HG02981 (cell line): ENCODE data around the gene BMP10.
"Not testable (repeated sequence)": the region's sequence is repeated elsewhere in the genome, so short reads cannot be mapped to it uniquely, and the experiment has no call there.

Experiments used
- ATAC-seq: cut with Tn5 transposase; IDR thresholded peaks from one replicate; pipeline ENCODE4 v1.9.1; 2021; ENCODE audit warnings: mild to moderate bottlenecking, moderate library complexity; ENCODE audit not compliant: unreplicated experiment

BMP10 gene

GRCh38 chr2:68895981-68896380 lies 24.8 kb upstream of the BMP10 start:
- ATAC-seq = not testable (repeated sequence)

- ATAC-seq = no peak
Observed at GRCh38 chr2:68889500-68889899, 18.3 kb upstream of the BMP10 start.

GRCh38 chr2:68889021-68889420 lies 17.8 kb upstream of the BMP10 start:
- no peak for ATAC-seq

DNA sequence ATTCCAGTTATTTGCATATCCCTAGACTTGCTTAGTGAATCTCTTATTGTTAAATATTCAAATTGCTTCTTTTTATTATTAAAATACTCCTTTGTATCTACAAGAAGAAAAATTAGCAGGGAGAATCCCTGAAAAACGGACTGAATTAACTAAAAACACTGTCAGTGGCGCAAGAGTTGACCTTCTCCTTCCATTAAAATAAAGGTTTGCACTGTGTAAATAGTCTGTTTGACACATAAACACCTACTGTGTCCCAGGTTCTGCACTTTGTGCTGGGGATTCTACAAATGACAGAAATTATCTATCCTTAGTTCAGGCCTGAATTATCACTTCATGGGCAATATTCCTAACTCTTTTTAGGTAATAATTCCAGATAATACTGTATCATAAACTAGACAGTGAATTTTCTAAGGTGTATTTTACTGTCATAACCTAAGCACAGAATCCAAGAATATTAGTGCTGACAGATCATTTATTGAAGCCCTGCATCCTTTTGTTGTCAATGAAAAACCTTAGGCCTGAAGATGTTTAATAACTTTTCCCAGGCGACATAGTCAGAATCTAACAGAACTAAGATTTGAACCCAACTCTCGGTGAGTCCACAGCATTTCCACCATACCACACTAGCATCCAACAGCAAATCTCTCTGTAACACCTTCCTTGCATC lies 17.0 kb upstream of the BMP10 start:
- ATAC-seq = no peak

DNA sequence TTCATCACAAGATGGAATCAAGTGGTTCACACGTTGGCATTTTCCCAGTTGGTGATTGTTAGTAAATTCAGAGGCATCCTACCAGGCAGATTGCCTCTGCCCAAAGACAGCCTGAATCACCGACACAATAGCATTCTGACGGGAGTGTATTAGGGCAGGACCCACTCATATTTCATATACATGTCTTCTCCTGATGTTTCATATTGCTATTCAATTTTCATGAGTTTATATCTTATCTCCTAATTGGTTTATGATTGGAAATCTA lies 14.5 kb upstream of the BMP10 start:
- ATAC-seq = no peak

GRCh38 chr2:68885074-68885810 lies 14.0 kb upstream of the BMP10 start:
- ATAC-seq = no peak

- ATAC-seq = no peak
Observed at GRCh38 chr2:68880213-68880612, 9.0 kb upstream of the BMP10 start.

- no peak for ATAC-seq
Observed at GRCh38 chr2:68879296-68879695, 8.1 kb upstream of the BMP10 start.

DNA sequence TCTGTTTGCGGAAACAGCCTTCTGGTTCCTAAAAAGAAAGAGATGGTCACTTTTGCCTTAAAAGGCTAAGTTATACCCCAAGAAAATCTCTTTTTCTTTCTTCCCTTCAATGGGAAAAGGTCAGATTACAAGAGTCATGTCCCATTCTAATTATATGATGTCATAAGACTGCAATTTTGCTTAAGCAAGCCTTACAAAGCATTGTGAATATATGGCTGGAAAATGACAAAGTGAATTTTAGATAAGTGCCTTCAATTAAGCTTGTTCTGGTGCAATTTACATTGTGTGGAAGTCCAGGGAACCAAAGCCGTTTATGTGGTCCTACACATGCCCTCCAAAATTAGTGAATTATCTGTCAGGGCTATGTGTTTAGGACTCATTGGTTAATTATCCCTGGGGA lies 7.6 kb upstream of the BMP10 start:
- ATAC-seq = no peak

DNA sequence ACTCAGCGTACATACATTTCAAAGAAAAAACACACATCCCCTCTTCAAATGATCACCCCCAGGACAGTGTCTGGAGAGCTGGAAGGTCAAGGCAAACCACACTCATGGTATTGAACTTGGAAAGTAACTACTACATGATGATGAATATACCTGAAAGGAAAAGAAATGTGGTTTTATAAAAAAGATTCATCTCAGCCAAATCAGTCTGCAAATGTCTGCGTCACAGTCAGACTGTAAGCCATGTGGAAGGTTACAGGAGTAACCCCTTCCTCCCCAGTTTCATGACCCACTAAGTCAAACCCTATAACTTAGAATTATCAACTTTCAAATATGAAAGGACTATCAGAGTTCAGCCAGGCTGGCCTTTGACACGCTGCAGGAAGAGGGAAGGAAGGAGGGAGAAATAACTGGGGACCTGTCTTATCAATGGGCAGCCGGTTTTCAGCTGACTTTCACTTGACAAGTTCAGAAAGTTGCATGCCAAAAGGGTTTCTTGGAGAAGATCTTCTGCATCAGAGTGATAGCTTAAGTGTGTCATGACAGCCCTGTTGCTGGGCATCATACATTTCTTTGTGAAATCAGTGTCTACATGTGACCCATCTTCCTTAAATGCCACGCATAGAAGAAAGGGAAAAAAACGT lies 7.0 kb upstream of the BMP10 start:
- ATAC-seq = no peak

DNA sequence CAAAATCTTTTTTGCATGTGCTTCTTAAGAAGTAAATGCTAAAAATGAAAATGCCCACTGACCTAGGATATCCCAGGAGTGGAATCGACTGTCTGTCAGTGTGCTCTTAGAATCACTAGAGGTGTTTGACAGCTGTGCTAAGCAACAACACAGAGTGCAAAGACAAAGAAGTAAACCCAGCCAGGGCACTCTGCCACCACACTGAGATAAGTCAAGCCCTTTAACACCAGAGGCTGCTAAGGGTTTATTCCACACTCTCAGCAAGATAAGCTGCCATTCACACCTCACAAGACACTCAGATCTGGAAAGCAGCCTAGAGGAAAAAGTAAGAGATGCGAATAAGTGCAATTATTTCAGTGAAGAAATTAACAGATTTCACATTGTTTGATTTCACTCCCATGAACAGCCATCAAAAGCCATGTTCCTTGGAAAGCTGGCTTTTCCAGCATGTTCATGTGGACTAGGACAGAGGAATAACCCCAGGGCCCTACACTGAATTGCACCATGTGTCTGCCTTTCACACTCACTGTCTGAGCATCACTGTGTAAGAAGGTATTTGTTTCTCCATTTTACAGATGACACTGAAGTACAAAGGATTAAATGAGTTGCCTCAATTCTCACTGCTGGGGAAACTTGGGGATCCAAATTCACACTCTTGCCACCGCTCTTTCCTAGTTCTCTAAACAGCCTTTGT lies 6.0 kb upstream of the BMP10 start:
- no peak for ATAC-seq

GRCh38 chr2:68870215-68870614 lies 982 bp downstream of the BMP10 start:
- no peak for ATAC-seq

DNA sequence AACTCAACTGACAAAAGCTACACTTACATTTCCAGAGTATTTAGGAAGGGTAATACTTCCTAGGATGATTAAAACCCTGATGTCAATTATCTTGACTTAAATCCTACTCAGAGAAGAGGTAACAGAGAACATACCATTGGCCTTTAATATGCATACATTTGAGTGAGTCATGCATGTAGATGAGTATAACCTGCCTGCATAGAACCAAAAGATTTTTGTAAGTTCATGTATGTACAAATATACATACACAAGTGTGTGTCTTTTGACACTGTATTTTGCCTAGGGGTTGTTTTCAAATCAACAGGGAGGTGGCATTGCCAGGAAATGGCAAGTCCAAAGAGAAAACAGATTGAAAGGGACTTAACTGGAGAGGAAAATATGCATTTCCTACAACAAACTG lies 6.1 kb downstream of the BMP10 start:
- no peak for ATAC-seq

DNA sequence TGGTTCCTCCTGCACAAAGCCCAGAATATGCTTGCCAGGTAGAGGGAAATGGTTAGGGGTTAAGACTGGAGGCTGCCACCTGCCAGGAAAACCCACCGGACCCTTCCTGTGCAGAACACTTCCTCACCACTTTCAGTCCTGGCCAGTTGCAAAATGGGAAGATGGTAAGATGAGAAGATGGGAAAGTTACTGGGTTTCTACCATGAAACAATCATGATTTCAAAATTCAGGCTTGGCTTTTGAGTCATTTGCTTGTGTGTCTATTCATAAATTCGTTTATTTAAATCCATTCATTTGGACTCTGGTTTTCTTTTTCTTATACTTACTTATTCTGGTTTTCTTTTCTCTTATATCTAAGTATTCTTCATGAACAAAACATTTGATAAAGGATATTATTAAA lies 7.2 kb downstream of the BMP10 start:
- no peak for ATAC-seq

GRCh38 chr2:68862889-68863288 lies 8.3 kb downstream of the BMP10 start:
- ATAC-seq = no peak

- no peak for ATAC-seq
Observed at GRCh38 chr2:68861330-68861729, 9.9 kb downstream of the BMP10 start.

GRCh38 chr2:68860111-68860510 lies 11.1 kb downstream of the BMP10 start:
- ATAC-seq = no peak

- no peak for ATAC-seq
Observed at GRCh38 chr2:68857855-68858456, 13.2 kb downstream of the BMP10 start.

- no peak for ATAC-seq
Observed at GRCh38 chr2:68857202-68857845, 13.9 kb downstream of the BMP10 start.

DNA sequence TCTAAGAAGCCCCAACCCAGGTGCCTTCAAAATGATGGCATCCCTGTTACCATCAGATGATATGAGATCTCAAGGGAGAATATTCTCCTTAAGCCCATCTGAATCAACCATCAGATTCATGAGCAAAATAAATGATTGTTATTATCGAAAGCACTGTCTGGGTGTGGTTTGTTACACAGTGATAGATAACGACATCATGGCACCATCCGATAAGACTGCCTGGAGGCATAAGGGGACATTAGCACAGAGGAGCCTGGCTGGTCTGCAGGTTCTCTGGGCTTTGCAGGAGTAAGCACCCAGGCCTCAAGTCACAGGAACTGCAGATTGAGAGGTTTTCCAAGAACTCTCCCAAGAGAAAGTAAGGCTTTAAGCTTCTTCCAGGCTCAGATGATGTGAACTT lies 15.6 kb downstream of the BMP10 start:
- no peak for ATAC-seq

- ATAC-seq = no peak
Observed at GRCh38 chr2:68854476-68854875, 16.7 kb downstream of the BMP10 start.
